ENCODE results near the gene FBLN1. TPM values are rescaled to one million over a fixed set of nuclear protein-coding genes. Genes with fewer than 3 reads are reported as not detected.

Gene FBLN1
- polyA plus RNA-seq, 1 experiment = 241 TPM

DNA sequence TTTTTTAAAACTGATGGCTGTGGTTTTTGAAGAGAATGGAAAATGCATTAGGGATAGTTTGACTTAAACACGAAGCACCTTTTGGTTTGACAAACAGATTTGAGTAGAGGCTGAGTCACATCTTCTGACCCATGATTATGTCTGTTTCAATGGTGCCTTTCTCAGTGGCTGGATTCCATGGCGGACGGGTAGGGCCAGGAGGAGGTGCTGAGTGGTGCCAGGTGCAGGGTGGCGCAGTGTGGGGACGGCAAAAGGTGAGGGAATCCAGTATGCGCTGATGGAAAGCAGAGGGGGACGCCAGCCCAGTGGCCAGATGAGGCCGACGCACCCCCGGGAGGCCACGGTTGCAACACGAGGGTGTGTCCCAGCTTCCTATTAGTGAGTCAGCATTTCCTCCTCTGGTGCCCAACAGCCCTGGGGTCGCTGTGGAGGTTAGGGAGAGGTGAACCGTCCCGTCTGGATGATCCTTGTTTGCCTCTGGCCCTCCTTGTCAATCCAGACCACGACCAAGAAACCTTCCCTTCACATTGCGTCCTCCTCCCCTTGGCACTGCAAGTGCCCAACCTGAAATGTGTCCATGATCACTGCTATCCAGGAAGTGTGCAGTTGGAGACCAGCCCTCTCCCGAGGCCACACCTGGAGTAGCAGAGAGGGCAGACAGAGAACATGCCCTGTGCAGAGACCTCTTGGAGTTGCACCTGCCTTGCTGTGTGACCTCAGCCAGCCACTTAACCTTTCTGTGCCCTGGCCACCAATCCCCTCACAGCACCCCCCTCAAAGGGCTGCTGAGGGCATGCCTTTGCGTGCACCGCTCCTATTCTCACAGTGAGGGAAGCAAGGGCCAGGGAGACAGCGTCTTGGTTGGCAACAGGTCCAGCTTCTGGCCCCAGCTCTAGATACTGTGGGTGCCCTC lies 136.4 kb downstream of the FBLN1 start:
- Histone ChIP-seq H3K4me3 (ENCODE audit: low read depth, low read length) (no peak overlapping the region), H3K9me3 (ENCODE audit: control insufficient read depth, insufficient read depth, low read length) (no peaks in the 10 kb centered on the region; the same call in 1 of the 2 replicates), H3K27me3 (ENCODE audit: control insufficient read depth, insufficient read depth, low read length) (peaks cover 31% of the 10 kb centered on the region), H3K27ac (ENCODE audit: low read depth, low read length) (no peak overlapping the region)
- no peak for TF ChIP-seq CTCF (IDR thresholded peaks at IDR 0.05; ENCODE audit: low read depth, low read length)
- POLR2A ChIA-PET = interaction anchor here (1.1 kb wide), 1 partner anchor 30 kb away, joined by 3 read pairs; no protein-coding TSS in a partner anchor
- no peak for DNase-seq (ENCODE audit: low read depth, low spot score)
- CTCF ChIA-PET = no interaction called here

GRCh38 chr22:45639747-45640102 lies 137.0 kb downstream of the FBLN1 start:
- TF ChIP-seq CTCF (IDR thresholded peaks at IDR 0.05; ENCODE audit: low read depth, low read length) = no peak
- Histone ChIP-seq H3K27me3 (ENCODE audit: control insufficient read depth, insufficient read depth, low read length) (peaks cover 37% of the 10 kb centered on the region), H3K27ac (ENCODE audit: low read depth, low read length) (no peak overlapping the region), H3K4me3 (ENCODE audit: low read depth, low read length) (no peak overlapping the region), H3K9me3 (ENCODE audit: control insufficient read depth, insufficient read depth, low read length) (no peaks in the 10 kb centered on the region; the same call in 1 of the 2 replicates)
- ChIA-PET POLR2A (no interaction called here), CTCF (no interaction called here)
- no peak for DNase-seq (ENCODE audit: low read depth, low spot score)

GRCh38 chr22:45640291-45640940 lies 137.7 kb downstream of the FBLN1 start:
- no peak for DNase-seq (ENCODE audit: low read depth, low spot score)
- no peak for TF ChIP-seq CTCF (IDR thresholded peaks at IDR 0.05; ENCODE audit: low read depth, low read length)
- Histone ChIP-seq H3K4me3 (ENCODE audit: low read depth, low read length) (no peak overlapping the region), H3K27me3 (ENCODE audit: control insufficient read depth, insufficient read depth, low read length) (peaks cover 35% of the 10 kb centered on the region), H3K27ac (ENCODE audit: low read depth, low read length) (no peak overlapping the region), H3K9me3 (ENCODE audit: control insufficient read depth, insufficient read depth, low read length) (no peaks in the 10 kb centered on the region; the same call in 1 of the 2 replicates)
- ChIA-PET POLR2A (no interaction called here), CTCF (no interaction called here)

DNA sequence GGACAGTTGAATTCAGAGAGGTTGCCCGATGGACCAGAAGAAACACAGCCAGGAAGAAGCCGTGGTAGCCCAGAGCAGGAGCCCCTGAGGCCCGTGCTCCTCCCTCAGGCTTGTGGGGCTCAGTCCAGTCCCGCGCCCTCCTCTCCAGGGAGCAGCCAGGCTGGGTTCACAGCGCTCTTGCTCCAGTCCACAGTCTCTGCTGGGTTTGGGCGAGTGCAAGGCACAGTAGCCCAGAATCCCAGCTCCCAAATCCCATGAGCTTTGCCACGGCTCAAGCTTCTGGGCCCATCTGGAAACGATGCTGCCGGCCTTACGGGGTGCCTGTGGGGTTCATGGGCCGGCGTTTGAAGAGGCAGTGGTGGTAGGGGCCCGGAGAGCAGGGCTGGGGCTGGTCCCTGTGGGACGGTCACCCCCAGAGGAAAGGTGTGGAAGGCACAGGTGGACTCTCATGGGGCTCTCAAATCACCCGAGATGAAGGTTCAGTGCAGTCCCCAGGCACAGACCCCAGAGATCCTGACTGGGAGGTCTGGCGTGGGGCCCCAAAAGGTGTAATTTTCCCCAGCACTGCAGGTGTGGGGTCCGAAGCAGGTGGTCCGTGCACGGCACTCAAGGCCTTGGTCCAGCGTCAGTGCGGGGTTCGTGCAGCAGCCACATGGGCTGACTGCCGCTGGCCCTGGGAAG lies 138.4 kb downstream of the FBLN1 start:
- Histone ChIP-seq H3K4me3 (ENCODE audit: low read depth, low read length) (no peak overlapping the region), H3K27me3 (ENCODE audit: control insufficient read depth, insufficient read depth, low read length) (peaks cover 32% of the 10 kb centered on the region), H3K9me3 (ENCODE audit: control insufficient read depth, insufficient read depth, low read length) (no peaks in the 10 kb centered on the region; the same call in 1 of the 2 replicates), H3K27ac (ENCODE audit: low read depth, low read length) (no peak overlapping the region)
- no peak for DNase-seq (ENCODE audit: low read depth, low spot score)
- TF ChIP-seq CTCF (IDR thresholded peaks at IDR 0.05; ENCODE audit: low read depth, low read length) = no peak
- CTCF ChIA-PET = no interaction called here
- POLR2A ChIA-PET = no interaction called here

Data from AG04450 (cell line).